Activated B cell treated with CpG ODN at 0.5 μM for 24 hours (primary cell): ENCODE data around the gene NPDC1. TPM values are rescaled to one million over a fixed set of nuclear protein-coding genes. Genes with fewer than 3 reads are reported as not detected.

Experiments used
- ATAC-seq: fragments of 200-7000 bp; cut with Tn5 transposase; one replicate; pipeline ENCODE4 v1.10.0; 2021; ENCODE audit warnings: low read depth, mild to moderate bottlenecking, moderate library complexity
- CTCF ChIA-PET: fragments of 350-600 bp; sonication (Branson Sonifier 250); formaldehyde crosslinking; loops from one replicate; lab custom pipeline; 2021; ENCODE audit warnings: antibody characterized with exemption; lab: Charles Lee
- POLR2A ChIA-PET: fragments of 350-600 bp; sonication (Branson Sonifier 250); formaldehyde crosslinking; loops from one replicate; lab custom pipeline; 2021; ENCODE audit warnings: antibody characterized with exemption; lab: Charles Lee
- DNase-seq: peaks from one replicate; pipeline ENCODE4 v3.0.0; 2022
- H3K27ac Mint-ChIP-seq: one replicate; pipeline ENCODE4 v1.8.0; 2020; ENCODE audit warnings: mixed read lengths
- H3K27me3 Mint-ChIP-seq: one replicate; pipeline ENCODE4 v1.8.0; 2021; ENCODE audit warnings: mixed read lengths
- H3K36me3 Mint-ChIP-seq: one replicate; pipeline ENCODE4 v1.8.0; 2021; ENCODE audit warnings: low read depth, mixed read lengths
- H3K4me1 Mint-ChIP-seq: one replicate; pipeline ENCODE4 v1.8.0; 2021; ENCODE audit warnings: mixed read lengths
- H3K4me3 Mint-ChIP-seq: one replicate; pipeline ENCODE4 v1.8.0; 2020; ENCODE audit warnings: mild to moderate bottlenecking, mixed read lengths
- H3K9me3 Mint-ChIP-seq: one replicate; pipeline ENCODE4 v1.8.0; 2020; ENCODE audit warnings: mixed read lengths
- intact Hi-C: fragments of 100-400 bp; cut with micrococcal nuclease; formaldehyde crosslinking; loops from one replicate; pipeline ENCODE4 v1.15.1; 2024
- total RNA-seq: library from RNA; stranded (reverse); gene quantifications from 2 replicates; pipeline ENCODE4 v1.2.3, GENCODE V29; 2022
- TF ChIP-seq, protein P1 (sequence below): fragments of 200-600 bp; IDR thresholded peaks from one replicate; pipeline ENCODE4 v1.8.0; 2022; ENCODE audit warnings: antibody characterized with exemption, mild to moderate bottlenecking

Gene NPDC1
- total RNA-seq, 1 donor from 2014 or later: 0.18 TPM

DNA sequence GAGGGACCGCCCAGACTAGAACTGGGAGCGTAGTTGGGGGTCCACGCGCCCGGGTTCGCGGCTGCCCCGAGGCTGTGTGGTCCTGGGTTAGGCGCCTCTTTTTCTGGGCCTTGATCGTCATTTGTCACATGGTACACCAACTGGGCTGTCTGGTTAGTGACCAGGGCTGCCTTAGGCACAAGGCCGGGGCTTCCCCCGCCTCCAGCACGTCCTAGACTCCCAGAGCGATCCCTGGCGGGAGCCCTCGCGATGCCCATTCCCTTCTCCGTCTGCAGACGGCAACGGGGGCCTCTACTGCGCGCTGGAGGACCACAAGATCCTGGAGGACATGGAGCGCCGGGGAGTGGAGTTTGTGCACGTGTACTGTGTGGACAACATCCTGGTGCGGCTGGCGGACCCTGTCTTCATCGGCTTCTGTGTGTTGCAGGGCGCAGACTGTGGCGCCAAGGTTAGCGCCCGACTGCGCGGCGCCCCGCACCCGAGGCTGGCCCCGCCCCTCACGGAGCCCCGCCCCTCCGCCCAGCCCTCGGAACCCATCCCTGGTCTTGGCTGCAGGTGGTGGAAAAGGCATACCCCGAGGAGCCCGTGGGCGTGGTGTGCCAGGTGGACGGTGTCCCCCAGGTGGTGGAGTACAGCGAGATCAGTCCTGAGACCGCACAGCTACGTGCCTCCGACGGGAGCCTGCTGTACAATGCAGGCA, 32.9 kb upstream of the NPDC1 start:
- intact Hi-C loops: no loop called here
- POLR2A ChIA-PET: interaction anchor here (2.3 kb wide), 1 partner anchor 7 kb away, joined by 21 read pairs; the partner anchor contains the start of gene MAN1B1

DNA sequence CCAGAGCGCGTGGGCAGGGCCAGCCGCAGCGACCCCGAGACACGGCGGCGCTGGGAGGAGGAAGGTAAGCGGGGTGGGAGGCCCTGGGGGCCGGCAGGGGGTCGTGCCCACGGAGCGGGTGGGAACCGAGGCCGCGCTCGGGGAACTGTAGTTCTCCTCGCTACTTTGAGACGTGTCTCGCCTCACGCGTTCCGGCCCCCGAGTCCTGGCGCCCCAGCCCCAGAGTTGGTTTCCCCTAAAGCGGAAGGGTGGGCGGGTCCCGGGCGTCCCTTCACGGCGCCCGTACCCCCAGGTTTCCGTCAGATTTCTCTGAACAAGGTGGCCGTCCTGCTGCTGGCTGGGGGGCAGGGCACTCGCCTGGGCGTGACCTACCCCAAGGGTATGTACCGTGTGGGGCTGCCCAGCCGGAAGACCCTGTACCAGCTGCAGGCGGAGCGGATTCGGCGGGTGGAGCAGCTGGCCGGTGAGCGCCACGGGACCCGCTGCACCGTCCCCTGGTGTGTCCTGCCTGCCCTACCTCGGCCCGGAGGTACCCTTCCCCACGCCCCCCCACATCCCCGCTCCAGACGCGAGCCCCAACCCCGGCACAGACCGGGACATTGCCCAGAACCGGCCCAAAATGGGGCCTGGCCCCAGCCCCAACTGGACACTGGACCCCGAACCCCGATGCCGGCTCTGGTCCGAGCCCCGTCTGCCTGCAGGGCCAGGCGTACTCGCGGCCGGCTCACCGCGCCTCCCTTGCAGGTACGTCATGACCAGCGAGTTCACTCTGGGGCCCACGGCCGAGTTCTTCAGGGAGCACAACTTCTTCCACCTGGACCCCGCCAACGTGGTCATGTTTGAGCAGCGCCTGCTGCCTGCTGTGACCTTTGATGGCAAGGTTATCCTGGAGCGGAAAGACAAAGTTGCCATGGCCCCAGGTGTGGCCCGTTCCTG, 32.0 kb upstream of the NPDC1 start:
- no peak overlapping the region for H3K27ac Mint-ChIP-seq
- H3K4me1 Mint-ChIP-seq: peaks cover 28% of the 10 kb centered on the region
- ChIA-PET CTCF (no interaction called here), POLR2A (interaction anchor here (1.1 to 2.3 kb wide), 3 partner anchors 8 to 163 kb away, joined by 3 to 21 read pairs (median 3); partner anchors contain the start of genes MAN1B1 and TUBB4B)
- H3K36me3 Mint-ChIP-seq: peaks cover 15% of the 10 kb centered on the region
- peak overlapping the region; percentile 78 for H3K4me3 Mint-ChIP-seq
- no peaks in the 10 kb centered on the region for H3K9me3 Mint-ChIP-seq
- ATAC-seq (peak; percentile 38), DNase-seq (peak; percentile 38)
- intact Hi-C loops: loop anchor here (1.0 kb wide), 1 partner anchor 7 kb away; no protein-coding TSS in a partner anchor
- no peaks in the 10 kb centered on the region for H3K27me3 Mint-ChIP-seq
- TF ChIP-seq, protein P1, sequence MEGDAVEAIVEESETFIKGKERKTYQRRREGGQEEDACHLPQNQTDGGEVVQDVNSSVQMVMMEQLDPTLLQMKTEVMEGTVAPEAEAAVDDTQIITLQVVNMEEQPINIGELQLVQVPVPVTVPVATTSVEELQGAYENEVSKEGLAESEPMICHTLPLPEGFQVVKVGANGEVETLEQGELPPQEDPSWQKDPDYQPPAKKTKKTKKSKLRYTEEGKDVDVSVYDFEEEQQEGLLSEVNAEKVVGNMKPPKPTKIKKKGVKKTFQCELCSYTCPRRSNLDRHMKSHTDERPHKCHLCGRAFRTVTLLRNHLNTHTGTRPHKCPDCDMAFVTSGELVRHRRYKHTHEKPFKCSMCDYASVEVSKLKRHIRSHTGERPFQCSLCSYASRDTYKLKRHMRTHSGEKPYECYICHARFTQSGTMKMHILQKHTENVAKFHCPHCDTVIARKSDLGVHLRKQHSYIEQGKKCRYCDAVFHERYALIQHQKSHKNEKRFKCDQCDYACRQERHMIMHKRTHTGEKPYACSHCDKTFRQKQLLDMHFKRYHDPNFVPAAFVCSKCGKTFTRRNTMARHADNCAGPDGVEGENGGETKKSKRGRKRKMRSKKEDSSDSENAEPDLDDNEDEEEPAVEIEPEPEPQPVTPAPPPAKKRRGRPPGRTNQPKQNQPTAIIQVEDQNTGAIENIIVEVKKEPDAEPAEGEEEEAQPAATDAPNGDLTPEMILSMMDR: no peak

More for the DNA sequence above, 32.9 kb upstream of the NPDC1 start:
- CTCF ChIA-PET: no interaction called here
- TF ChIP-seq, protein P1: no peak
- Mint-ChIP-seq H3K4me3 (peak overlapping the region; percentile 78), H3K27ac (no peak overlapping the region), H3K9me3 (no peaks in the 10 kb centered on the region), H3K36me3 (peaks cover 18% of the 10 kb centered on the region), H3K27me3 (no peaks in the 10 kb centered on the region), H3K4me1 (peaks cover 37% of the 10 kb centered on the region)
- ATAC-seq (no peak), DNase-seq (no peak)

DNA sequence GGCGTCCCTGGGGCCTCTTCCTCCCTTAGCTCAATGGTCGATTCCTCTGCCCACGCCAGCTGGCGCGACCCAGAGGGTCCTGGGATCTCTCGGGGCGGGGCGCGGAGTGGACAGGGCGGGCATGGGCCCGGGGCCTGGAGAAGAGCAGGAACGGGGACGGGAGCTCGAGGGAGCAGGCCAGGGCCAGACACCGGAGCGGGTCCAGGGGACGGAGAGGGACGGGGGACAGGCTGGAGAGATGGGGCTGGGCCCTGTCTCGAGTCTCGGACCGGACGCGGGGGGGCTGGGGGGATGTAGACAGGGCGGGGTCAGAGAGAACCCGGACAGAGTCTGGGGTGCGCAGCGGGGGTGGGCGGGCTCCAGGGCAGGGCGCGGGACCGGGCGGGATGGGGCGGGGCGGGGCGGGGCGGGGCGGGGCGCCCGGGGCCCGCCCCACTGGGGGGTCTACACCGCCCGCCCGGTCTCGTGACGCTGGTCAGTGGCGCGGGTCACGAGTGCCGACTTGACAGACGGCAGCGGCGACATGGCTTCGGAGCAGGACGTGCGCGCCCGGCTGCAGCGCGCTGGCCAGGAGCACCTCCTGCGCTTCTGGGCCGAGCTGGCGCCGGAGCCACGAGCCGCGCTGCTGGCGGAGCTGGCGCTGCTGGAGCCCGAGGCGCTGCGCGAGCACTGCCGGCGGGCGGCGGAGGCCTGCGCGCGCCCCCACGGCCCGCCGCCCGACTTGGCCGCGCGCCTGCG, 31.2 kb upstream of the NPDC1 start, which contains the start of gene UAP1L1:
Gene UAP1L1, plus strand, starts transcription at position 508 of the 738 bp plus-strand sequence. Its CDS starts 16 bp downstream, at position 524.
- POLR2A ChIA-PET: interaction anchor here (0.6 to 2.3 kb wide), 6 partner anchors 9 to 196 kb away, joined by 3 to 21 read pairs (median 3); partner anchors contain the start of genes MAN1B1, NELFB and TUBB4B
- DNase-seq (peak; percentile 58), ATAC-seq (peak; percentile 67)
- H3K27me3 Mint-ChIP-seq: no peaks in the 10 kb centered on the region
- CTCF ChIA-PET: interaction anchor here (0.7 to 1.3 kb wide), 3 partner anchors 11 to 42 kb away, joined by 3 read pairs; no protein-coding TSS in a partner anchor
- peak within 1 kb of the TSS; percentile 35 for H3K27ac Mint-ChIP-seq
- H3K4me3 Mint-ChIP-seq: peak within 1 kb of the TSS; percentile 78
- H3K9me3 Mint-ChIP-seq: no peaks in the 10 kb centered on the region
- peaks cover 12% of the 10 kb centered on the region for H3K36me3 Mint-ChIP-seq
- peaks cover 25% of the 10 kb centered on the region for H3K4me1 Mint-ChIP-seq
- intact Hi-C loops: loop anchor here (1.0 kb wide), 1 partner anchor 8 kb away; no protein-coding TSS in a partner anchor
- TF ChIP-seq, protein P1: no peak

DNA sequence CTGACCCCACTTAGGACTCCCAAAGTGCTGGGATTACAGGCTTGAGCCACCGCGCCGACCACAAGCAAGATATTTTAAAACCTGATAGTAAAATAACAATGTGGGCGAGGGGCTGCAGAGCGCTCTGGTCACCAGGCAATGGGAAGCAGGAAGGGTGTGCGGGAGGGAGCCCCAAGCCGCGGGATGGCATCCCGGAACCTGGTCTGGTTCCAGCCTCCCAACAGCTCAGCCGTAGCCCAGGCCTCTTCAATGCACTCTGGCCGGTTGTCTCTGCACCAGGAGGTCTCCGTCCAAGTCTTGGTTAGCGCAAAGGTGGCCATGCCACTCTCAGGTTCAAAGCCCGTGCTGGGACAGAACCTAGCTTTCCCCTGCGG, 30.6 kb upstream of the NPDC1 start:
- CTCF ChIA-PET: interaction anchor here (0.7 to 1.3 kb wide), 3 partner anchors 11 to 41 kb away, joined by 3 read pairs; no protein-coding TSS in a partner anchor
- DNase-seq (no peak), ATAC-seq (no peak)
- TF ChIP-seq, protein P1: no peak
- no peaks in the 10 kb centered on the region for H3K27me3 Mint-ChIP-seq
- peaks cover 7% of the 10 kb centered on the region for H3K36me3 Mint-ChIP-seq
- peak overlapping the region; percentile 35 for H3K27ac Mint-ChIP-seq
- peak overlapping the region; percentile 77 for H3K4me3 Mint-ChIP-seq
- peaks cover 21% of the 10 kb centered on the region for H3K4me1 Mint-ChIP-seq
- intact Hi-C loops: loop anchor here (1.0 kb wide), 1 partner anchor 9 kb away; no protein-coding TSS in a partner anchor
- no peaks in the 10 kb centered on the region for H3K9me3 Mint-ChIP-seq
- POLR2A ChIA-PET: interaction anchor here (0.6 to 2.3 kb wide), 5 partner anchors 9 to 196 kb away, joined by 3 to 21 read pairs (median 3); partner anchors contain the start of genes MAN1B1 and NELFB
